ENCODE results near the gene WFIKKN2.

GRCh38 chr17:50856431-50856830, 21.0 kb downstream of the WFIKKN2 start:
- no peak for TF ChIP-seq MYC (IDR thresholded peaks at IDR 0.05; ENCODE audit: borderline replicate concordance, low read length)
- TF ChIP-seq MAX (IDR thresholded peaks at IDR 0.05), result no peak
- TF ChIP-seq BHLHE40 (IDR thresholded peaks at IDR 0.05; ENCODE audit: low read depth, low read length), result no peak
- no peak for TF ChIP-seq POLR2A (IDR thresholded peaks at IDR 0.05; ENCODE audit: low read length)
- no peak for TF ChIP-seq CHD2 (IDR thresholded peaks at IDR 0.05; ENCODE audit: low read length, partially characterized antibody)
- no peak for TF ChIP-seq POLR2AphosphoS2 (conservative IDR thresholded peaks at IDR 0.05; ENCODE audit: low read length)
- no peak for TF ChIP-seq ZNF302 (CRISPR knock-in tag; IDR thresholded peaks at IDR 0.05)
- no peak for TF ChIP-seq SMC3 (IDR thresholded peaks at IDR 0.05)
- TF ChIP-seq CTCF (IDR thresholded peaks at IDR 0.05), result no peak
- no peak for TF ChIP-seq ZSCAN20 (CRISPR knock-in tag; IDR thresholded peaks at IDR 0.05)
- no peak for TF ChIP-seq RFX5 (IDR thresholded peaks at IDR 0.05)
- TF ChIP-seq SREBF2 (IDR thresholded peaks at IDR 0.05), result no peak
- no peak for TF ChIP-seq TP53 (CRISPR knock-in tag; IDR thresholded peaks at IDR 0.05)
- TF ChIP-seq KDM5A (IDR thresholded peaks at IDR 0.05), result no peak

Measured in A549 (cell line).